Urinary bladder (tissue), 4 donors: ENCODE results near the gene ARHGAP31. TPM values are rescaled to one million over a fixed set of nuclear protein-coding genes. Genes with fewer than 3 reads are reported as not detected.

ENCODE experiments used
- DNase-seq: peaks from one replicate; pipeline ENCODE4 v3.0.0-alpha.2; 2015; ENCODE audit errors: extremely low spot score
- H3K27ac ChIP-seq: one replicate; pipeline ENCODE4 v1.5.1; 2013; ENCODE audit warnings: low read depth, mild to moderate bottlenecking, moderate library complexity
- H3K36me3 ChIP-seq: one replicate; pipeline ENCODE4 v1.6.1; 2013; ENCODE audit warnings: mild to moderate bottlenecking, moderate library complexity; ENCODE audit not compliant: insufficient read depth
- H3K4me1 ChIP-seq: one replicate; pipeline ENCODE4 v1.6.1; 2013; ENCODE audit warnings: mild to moderate bottlenecking, moderate library complexity; ENCODE audit not compliant: insufficient read depth
- H3K4me3 ChIP-seq: one replicate; pipeline ENCODE4 v1.5.1; 2013; ENCODE audit warnings: low read depth, low read length
- WGBS: extraction: QIAGEN DNeasy Blood & Tissue Kit; methylation state at CpG from one replicate; pipeline ENCODE4 v1.1.7; 2013; 5-methylcytosine and 5-hydroxymethylcytosine counted together
- polyA plus RNA-seq: library from polyadenylated mRNA; stranded (reverse); fragments of 200-250 nt; gene quantifications from one replicate; pipeline ENCODE4 v1.2.3, GENCODE V29; 2013
- total RNA-seq: library from RNA; depleted of rRNA; stranded (reverse); fragments of >200 nt; gene quantifications from one replicate; pipeline ENCODE4 v1.2.3, GENCODE V29; 2014
- donor health status: healthy with polysubstance abuse.
- donor health status: healthy.

ARHGAP31 gene
- total and polyA plus RNA-seq, 2 donors, result 10.3 to 16.1 TPM

GRCh38 chr3:119408243-119408950, 114.2 kb downstream of the ARHGAP31 start:
- DNase-seq, result no peak
- no peaks in the 10 kb centered on the region for H3K36me3 ChIP-seq
- H3K4me3 ChIP-seq, result no peak overlapping the region
- no peak overlapping the region for H3K27ac ChIP-seq
- H3K4me1 ChIP-seq, result no peaks in the 10 kb centered on the region
- 90% methylated on average over 3 of the region's 3 CpGs for WGBS

GRCh38 chr3:119409844-119410243, 115.7 kb downstream of the ARHGAP31 start:
- DNase-seq, result no peak
- no peaks in the 10 kb centered on the region for H3K36me3 ChIP-seq
- WGBS, result 89% methylated on average over 1 of the region's 1 CpG

GRCh38 chr3:119413603-119414280, 119.6 kb downstream of the ARHGAP31 start:
- no peak overlapping the region for H3K27ac ChIP-seq
- H3K4me1 ChIP-seq, result no peaks in the 10 kb centered on the region
- H3K36me3 ChIP-seq, result no peaks in the 10 kb centered on the region
- no peak overlapping the region for H3K4me3 ChIP-seq
- no peak for DNase-seq
- WGBS, result 83% methylated on average over 7 of the region's 7 CpGs

More at GRCh38 chr3:119409844-119410243, 115.7 kb downstream of the ARHGAP31 start:
- no peaks in the 10 kb centered on the region for H3K4me1 ChIP-seq
- H3K27ac ChIP-seq, result no peak overlapping the region
- H3K4me3 ChIP-seq, result no peak overlapping the region

GRCh38 chr3:119416873-119417272, 122.7 kb downstream of the ARHGAP31 start:
- DNase-seq, result no peak
- Histone ChIP-seq H3K27ac (no peak overlapping the region), H3K4me1 (no peaks in the 10 kb centered on the region), H3K36me3 (no peaks in the 10 kb centered on the region), H3K4me3 (no peak overlapping the region)
- 81% methylated on average over 1 of the region's 1 CpG for WGBS

GRCh38 chr3:119417771-119418512, 123.8 kb downstream of the ARHGAP31 start:
- 65% methylated on average over 8 of the region's 8 CpGs for WGBS
- no peak for DNase-seq
- Histone ChIP-seq H3K27ac (no peak overlapping the region), H3K4me1 (no peaks in the 10 kb centered on the region), H3K36me3 (no peaks in the 10 kb centered on the region), H3K4me3 (no peak overlapping the region)

GRCh38 chr3:119418641-119419040, 124.5 kb downstream of the ARHGAP31 start:
- Histone ChIP-seq H3K4me3 (no peak overlapping the region), H3K4me1 (no peaks in the 10 kb centered on the region), H3K27ac (no peak overlapping the region), H3K36me3 (no peaks in the 10 kb centered on the region)
- no peak for DNase-seq

- no peak for DNase-seq
- 44% methylated on average over 2 of the region's 2 CpGs for WGBS
- H3K4me3 ChIP-seq, result no peak overlapping the region
- H3K27ac ChIP-seq, result no peak overlapping the region
- no peaks in the 10 kb centered on the region for H3K36me3 ChIP-seq
- no peaks in the 10 kb centered on the region for H3K4me1 ChIP-seq
Measured at GRCh38 chr3:119420196-119420595, 126.0 kb downstream of the ARHGAP31 start.

- no peak overlapping the region for H3K4me3 ChIP-seq
- DNase-seq, result no peak
- 98% methylated on average over 1 of the region's 1 CpG for WGBS
- H3K4me1 ChIP-seq, result no peaks in the 10 kb centered on the region
- no peak overlapping the region for H3K27ac ChIP-seq
- peaks cover 15% of the 10 kb centered on the region for H3K36me3 ChIP-seq
Measured at GRCh38 chr3:119427669-119428068, 133.5 kb downstream of the ARHGAP31 start.

GRCh38 chr3:119428538-119428937, 134.4 kb downstream of the ARHGAP31 start:
- Histone ChIP-seq H3K4me3 (no peak overlapping the region), H3K36me3 (peaks cover 18% of the 10 kb centered on the region), H3K27ac (no peak overlapping the region), H3K4me1 (no peaks in the 10 kb centered on the region)
- WGBS, result 89% methylated on average over 1 of the region's 1 CpG
- DNase-seq, result no peak

GRCh38 chr3:119433613-119434325, 139.6 kb downstream of the ARHGAP31 start:
- no peaks in the 10 kb centered on the region for H3K4me1 ChIP-seq
- no peak overlapping the region for H3K4me3 ChIP-seq
- no peak for DNase-seq
- WGBS, result 93% methylated on average over 3 of the region's 3 CpGs
- H3K36me3 ChIP-seq, result peaks cover 24% of the 10 kb centered on the region
- H3K27ac ChIP-seq, result no peak overlapping the region

GRCh38 chr3:119434703-119435102, 140.5 kb downstream of the ARHGAP31 start:
- Histone ChIP-seq H3K36me3 (peaks cover 23% of the 10 kb centered on the region), H3K4me1 (no peaks in the 10 kb centered on the region), H3K4me3 (no peak overlapping the region), H3K27ac (no peak overlapping the region)
- DNase-seq, result no peak
- WGBS, result 94% methylated on average over 4 of the region's 4 CpGs

- H3K36me3 ChIP-seq, result peaks cover 11% of the 10 kb centered on the region
- WGBS, result 98% methylated on average over 1 of the region's 1 CpG
Measured at GRCh38 chr3:119436977-119437376, 142.8 kb downstream of the ARHGAP31 start.

GRCh38 chr3:119437691-119438258, 143.6 kb downstream of the ARHGAP31 start:
- Histone ChIP-seq H3K27ac (no peak overlapping the region), H3K4me3 (no peak overlapping the region), H3K4me1 (no peaks in the 10 kb centered on the region), H3K36me3 (peaks cover 11% of the 10 kb centered on the region)
- 91% methylated on average over 6 of the region's 6 CpGs for WGBS
- DNase-seq, result no peak

More at GRCh38 chr3:119436977-119437376, 142.8 kb downstream of the ARHGAP31 start:
- no peak overlapping the region for H3K27ac ChIP-seq
- H3K4me1 ChIP-seq, result no peaks in the 10 kb centered on the region
- DNase-seq, result no peak
- no peak overlapping the region for H3K4me3 ChIP-seq
